Sigmoid colon (tissue), 4 donors: ENCODE data around the gene DEFB129.

ENCODE experiments used
- POLR2A ChIP-seq, 2 donors: fragments of 450-650 bp; IDR thresholded peaks; one replicate each; pipeline ENCODE4 v1.6.1; 2016; ENCODE audit warnings: antibody characterized with exemption in 2 of 2, mild to moderate bottlenecking in 2 of 2, moderate library complexity in 2 of 2
- POLR2AphosphoS5 ChIP-seq, 4 donors: sonication (generic); formaldehyde crosslinking; IDR thresholded peaks; one replicate each; pipeline ENCODE4 v1.6.1; 2017; ENCODE audit warnings: antibody characterized with exemption in 4 of 4
- TF ChIP-seq, protein P1 (sequence below), 4 experiments: fragments of 450-650 bp in 3 of 4; fragments of 200-600 bp in 1 of 4; IDR thresholded peaks; one replicate each; pipeline ENCODE4 v1.5.1; 2016 to 2019; ENCODE audit warnings: antibody characterized with exemption in 4 of 4, mild to moderate bottlenecking in 3 of 4, moderate library complexity in 2 of 4

DNA sequence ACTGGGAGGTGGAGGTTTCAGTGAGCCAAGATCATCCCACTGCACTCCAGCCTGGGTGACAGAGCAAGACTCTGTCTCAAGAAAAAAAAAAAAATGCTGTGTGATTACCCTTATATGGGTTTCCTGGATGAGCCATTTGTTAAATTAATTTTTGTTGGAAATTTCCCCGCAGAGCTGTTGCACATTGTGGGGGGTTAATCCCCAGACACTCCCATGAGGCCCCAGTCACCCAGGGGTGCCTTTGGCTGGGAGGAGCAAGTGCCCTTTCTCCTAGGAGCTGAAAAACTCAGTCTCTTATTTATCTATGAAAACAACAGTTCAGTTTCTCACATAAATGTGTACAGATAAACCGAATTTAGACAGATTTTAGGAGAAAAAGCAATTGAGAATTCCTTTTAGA, 25.7 kb downstream of the DEFB129 start:
- TF ChIP-seq, protein P1, sequence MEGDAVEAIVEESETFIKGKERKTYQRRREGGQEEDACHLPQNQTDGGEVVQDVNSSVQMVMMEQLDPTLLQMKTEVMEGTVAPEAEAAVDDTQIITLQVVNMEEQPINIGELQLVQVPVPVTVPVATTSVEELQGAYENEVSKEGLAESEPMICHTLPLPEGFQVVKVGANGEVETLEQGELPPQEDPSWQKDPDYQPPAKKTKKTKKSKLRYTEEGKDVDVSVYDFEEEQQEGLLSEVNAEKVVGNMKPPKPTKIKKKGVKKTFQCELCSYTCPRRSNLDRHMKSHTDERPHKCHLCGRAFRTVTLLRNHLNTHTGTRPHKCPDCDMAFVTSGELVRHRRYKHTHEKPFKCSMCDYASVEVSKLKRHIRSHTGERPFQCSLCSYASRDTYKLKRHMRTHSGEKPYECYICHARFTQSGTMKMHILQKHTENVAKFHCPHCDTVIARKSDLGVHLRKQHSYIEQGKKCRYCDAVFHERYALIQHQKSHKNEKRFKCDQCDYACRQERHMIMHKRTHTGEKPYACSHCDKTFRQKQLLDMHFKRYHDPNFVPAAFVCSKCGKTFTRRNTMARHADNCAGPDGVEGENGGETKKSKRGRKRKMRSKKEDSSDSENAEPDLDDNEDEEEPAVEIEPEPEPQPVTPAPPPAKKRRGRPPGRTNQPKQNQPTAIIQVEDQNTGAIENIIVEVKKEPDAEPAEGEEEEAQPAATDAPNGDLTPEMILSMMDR (IDR thresholded peaks at IDR 0.05) = no peak
- no peak for TF ChIP-seq POLR2AphosphoS5 (IDR thresholded peaks at IDR 0.05)
- no peak for TF ChIP-seq POLR2A (IDR thresholded peaks at IDR 0.05)
